Measurements from ENCODE around the gene BNC2. TPM values are rescaled to one million over a fixed set of nuclear protein-coding genes. Genes with fewer than 3 reads are reported as not detected.

BNC2 gene
- total RNA-seq, 4 donors from 2014 or later, result 20.5 to 55.4 (median 26.2) TPM

DNA sequence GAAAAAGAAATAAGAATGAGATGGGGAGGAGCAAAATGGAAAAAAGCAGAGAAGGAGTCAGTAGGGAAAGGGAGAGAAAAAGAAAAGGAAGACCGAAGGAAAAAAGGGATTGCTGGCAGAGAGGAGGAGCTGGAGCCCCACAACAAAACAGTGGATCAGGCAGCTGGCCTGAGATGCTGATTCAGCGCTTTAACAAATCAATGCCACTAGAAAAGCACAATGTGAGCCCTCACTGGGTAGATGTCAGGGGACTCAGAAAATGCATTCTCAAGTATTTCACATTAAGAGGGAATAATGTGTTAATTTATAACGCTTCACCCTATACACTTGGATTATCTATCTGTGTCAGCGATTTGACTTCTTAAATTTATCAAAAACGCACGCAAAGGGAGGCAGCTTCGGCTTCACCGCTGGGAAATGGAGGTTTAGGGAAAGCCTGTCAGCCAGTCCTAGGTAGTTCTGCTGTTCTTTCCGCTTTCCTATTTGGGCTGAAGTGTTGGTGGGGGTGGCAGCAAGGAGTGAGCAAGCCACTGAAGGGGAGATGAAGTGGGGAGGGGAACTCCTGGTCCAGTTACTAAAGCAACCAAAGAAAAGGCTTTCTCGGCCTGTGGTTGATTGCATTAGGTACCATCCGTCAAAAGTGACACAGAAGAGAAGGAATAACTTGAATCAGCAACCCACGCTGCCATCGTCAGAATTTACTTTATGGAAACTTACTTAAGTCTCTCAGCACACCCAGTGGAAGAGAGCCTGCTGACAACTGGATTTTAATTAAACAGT lies 161.6 kb downstream of the BNC2 start:
- DNase-seq, result no peak
- Histone ChIP-seq H3K4me3 (no peak overlapping the region), H3K36me3 (no peaks in the 10 kb centered on the region), H3K27me3 (no peaks in the 10 kb centered on the region), H3K27ac (peak overlapping the region in 1 of 4 donors; percentile 49), H3K9me3 (no peaks in the 10 kb centered on the region), H3K4me1 (peaks cover 0 to 19% (median 6%) of the 10 kb centered on the region in 4 donors)
- TF ChIP-seq EP300 (IDR thresholded peaks at IDR 0.05; ENCODE audit: low read depth) (no peak), POLR2AphosphoS5 (IDR thresholded peaks at IDR 0.05) (no peak), CTCF (IDR thresholded peaks at IDR 0.05) (no peak)
- in situ Hi-C loops (cut with MboI; ENCODE audit: low pct_ligation_motif_present in 1 of 4, low pct_unique_long_range_greater_than_20kb in 1 of 4, low sequenced_read_pairs in 3 of 4) (no loop called here), intact Hi-C loops (cut with DNase I; ENCODE audit: low total_unique reads) (no loop called here)
- 71 to 81% methylated on average over 9 to 13 of the region's 13 CpGs for WGBS, 2 donors (ENCODE audit: low coverage in 1 of 2)

GRCh38 chr9:16705111-16705604 lies 165.3 kb downstream of the BNC2 start:
- Histone ChIP-seq H3K27me3 (no peaks in the 10 kb centered on the region), H3K4me3 (peak overlapping the region in 1 of 4 donors; percentile 39), H3K27ac (peak overlapping the region; percentile 80 to 90 (median 82)), H3K4me1 (peaks cover 0 to 38% (median 8%) of the 10 kb centered on the region in 4 donors), H3K36me3 (no peaks in the 10 kb centered on the region), H3K9me3 (no peaks in the 10 kb centered on the region)
- intact Hi-C loops (cut with DNase I; ENCODE audit: low total_unique reads), result no loop called here
- in situ Hi-C loops (cut with MboI; ENCODE audit: low pct_ligation_motif_present in 1 of 4, low pct_unique_long_range_greater_than_20kb in 1 of 4, low sequenced_read_pairs in 3 of 4), result no loop called here
- TF ChIP-seq POLR2AphosphoS5 (IDR thresholded peaks at IDR 0.05), result peak in 2 of 3 donors; percentile 66 to 73
- TF ChIP-seq POLR2A (IDR thresholded peaks at IDR 0.05), result no peak
- TF ChIP-seq CTCF (IDR thresholded peaks at IDR 0.05), result no peak
- TF ChIP-seq EP300 (IDR thresholded peaks at IDR 0.05; ENCODE audit: low read depth), result peak; percentile 66
- DNase-seq, result peak; percentile 66
- WGBS, 2 donors (ENCODE audit: low coverage in 1 of 2), result 41 to 58% methylated on average over 2 to 9 of the region's 9 CpGs

DNA sequence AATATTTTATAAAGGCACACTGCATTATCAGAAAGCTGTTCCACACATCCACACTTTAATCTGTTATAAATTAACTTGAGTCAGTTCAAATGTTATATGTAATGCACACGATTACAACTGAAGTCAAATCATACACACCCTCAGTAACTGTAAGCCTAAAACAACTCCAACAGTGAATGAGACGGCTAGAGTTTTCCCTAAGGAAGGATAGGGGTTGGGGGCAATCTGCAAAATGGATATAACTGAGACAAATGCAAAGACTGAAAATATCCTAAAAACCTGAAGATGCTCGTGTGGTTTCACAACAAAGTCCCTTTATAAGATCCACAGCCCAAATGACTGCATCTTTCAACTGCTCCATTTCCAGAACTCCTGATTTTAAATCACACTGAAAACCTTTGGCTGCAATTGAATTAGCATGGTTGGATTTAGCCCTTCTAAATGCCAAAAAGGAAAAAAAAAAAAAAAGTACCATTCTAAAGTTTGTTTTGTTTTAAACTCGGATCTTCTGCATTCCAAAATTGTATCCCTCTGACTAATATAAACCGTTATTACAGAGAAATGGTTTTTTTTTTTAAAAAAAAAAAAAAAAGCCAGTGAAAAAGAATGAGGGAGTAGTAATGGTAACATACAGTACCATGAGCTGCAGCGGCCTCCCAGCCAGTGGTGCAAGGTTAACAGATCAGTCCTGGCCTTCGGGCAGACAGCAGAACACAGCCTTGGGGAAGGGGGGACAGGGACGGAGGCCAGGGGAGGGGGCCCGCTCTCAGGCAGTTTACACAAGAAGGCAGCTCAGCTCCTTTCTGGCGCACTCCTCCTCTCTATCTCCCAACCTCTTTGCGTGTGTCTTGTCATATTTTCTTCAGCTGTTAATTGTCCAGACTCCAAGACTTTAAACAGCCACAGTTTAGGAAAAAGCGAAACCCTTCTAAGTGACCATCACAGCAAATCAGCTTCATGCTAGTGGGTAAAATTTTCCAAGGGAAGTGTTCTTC lies 166.1 kb downstream of the BNC2 start:
- TF ChIP-seq EP300 (IDR thresholded peaks at IDR 0.05; ENCODE audit: low read depth), result no peak
- no peak for TF ChIP-seq POLR2A (IDR thresholded peaks at IDR 0.05)
- TF ChIP-seq CTCF (IDR thresholded peaks at IDR 0.05), result no peak
- no peak for TF ChIP-seq POLR2AphosphoS5 (IDR thresholded peaks at IDR 0.05)
- Histone ChIP-seq H3K4me1 (peaks cover 0 to 38% (median 8%) of the 10 kb centered on the region in 4 donors), H3K27me3 (no peaks in the 10 kb centered on the region), H3K36me3 (no peaks in the 10 kb centered on the region), H3K9me3 (no peaks in the 10 kb centered on the region), H3K4me3 (peak overlapping the region in 2 of 4 donors; percentile 3 to 39), H3K27ac (peak overlapping the region; percentile 80 to 90 (median 82))
- intact Hi-C loops (cut with DNase I; ENCODE audit: low total_unique reads), result no loop called here
- 36 to 49% methylated on average over 8 to 12 of the region's 12 CpGs for WGBS, 2 donors (ENCODE audit: low coverage in 1 of 2)
- in situ Hi-C loops (cut with MboI; ENCODE audit: low pct_ligation_motif_present in 1 of 4, low pct_unique_long_range_greater_than_20kb in 1 of 4, low sequenced_read_pairs in 3 of 4), result no loop called here
- peak; percentile 13 for DNase-seq

DNA sequence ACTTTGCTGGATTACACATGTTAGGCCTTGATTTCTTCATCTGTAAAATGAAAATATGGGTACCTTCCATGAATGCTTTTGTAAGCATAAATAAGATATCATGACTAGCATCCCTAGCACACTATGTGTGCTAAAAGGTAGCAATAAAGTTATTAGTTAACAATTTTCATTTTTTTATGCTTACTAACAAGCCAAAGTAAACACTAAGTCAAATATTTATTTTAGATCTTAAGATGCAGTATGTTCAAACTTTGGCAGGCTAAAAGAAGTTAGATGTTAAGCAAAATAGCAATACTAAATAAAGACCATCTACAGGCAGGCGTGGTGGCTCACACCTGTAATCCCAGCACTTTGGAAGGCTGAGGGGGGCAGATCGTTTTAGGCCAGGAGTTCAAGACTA lies 169.1 kb downstream of the BNC2 start:
- 18 to 25% methylated on average over 2 of the region's 2 CpGs for WGBS, 2 donors (ENCODE audit: low coverage in 1 of 2)
- Histone ChIP-seq H3K27me3 (no peaks in the 10 kb centered on the region), H3K9me3 (no peaks in the 10 kb centered on the region), H3K4me1 (peaks cover 0 to 38% (median 5%) of the 10 kb centered on the region in 4 donors), H3K36me3 (no peaks in the 10 kb centered on the region), H3K27ac (peak overlapping the region in 1 of 4 donors; percentile 90), H3K4me3 (no peak overlapping the region)
- intact Hi-C loops (cut with DNase I; ENCODE audit: low total_unique reads) (no loop called here), in situ Hi-C loops (cut with MboI; ENCODE audit: low pct_ligation_motif_present in 1 of 4, low pct_unique_long_range_greater_than_20kb in 1 of 4, low sequenced_read_pairs in 3 of 4) (no loop called here)
- TF ChIP-seq CTCF (IDR thresholded peaks at IDR 0.05) (no peak), POLR2AphosphoS5 (IDR thresholded peaks at IDR 0.05) (no peak), EP300 (IDR thresholded peaks at IDR 0.05; ENCODE audit: low read depth) (no peak), POLR2A (IDR thresholded peaks at IDR 0.05) (no peak)
- DNase-seq, result no peak
